GM18517 (cell line): Measurements from ENCODE around the gene OR51E1.

Experiments used
- ATAC-seq: cut with Tn5 transposase; IDR thresholded peaks from one replicate; pipeline ENCODE4 v1.9.1; 2021; ENCODE audit warnings: mild to moderate bottlenecking, moderate library complexity; ENCODE audit not compliant: unreplicated experiment

OR51E1 gene

DNA sequence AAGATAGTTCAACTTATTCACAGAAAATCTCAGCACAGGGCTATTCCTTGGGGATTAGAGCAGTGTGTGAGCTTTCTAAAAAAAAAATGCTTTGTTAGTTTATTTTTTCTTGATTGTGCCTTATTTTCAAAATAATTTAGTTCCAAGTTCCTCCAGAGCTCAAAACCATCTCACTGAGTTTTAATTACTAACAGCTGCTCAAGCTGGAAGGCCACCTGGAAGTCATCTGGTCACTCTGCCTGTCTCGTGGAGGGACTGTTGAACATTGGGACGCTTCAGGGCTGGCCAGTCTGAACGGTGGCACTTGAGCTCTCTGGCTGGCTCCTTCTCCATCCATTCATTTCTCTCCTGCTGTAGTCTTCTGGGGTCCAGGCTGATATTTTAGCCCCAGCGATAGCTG, 4.0 kb downstream of the OR51E1 start:
- ATAC-seq, result no peak

DNA sequence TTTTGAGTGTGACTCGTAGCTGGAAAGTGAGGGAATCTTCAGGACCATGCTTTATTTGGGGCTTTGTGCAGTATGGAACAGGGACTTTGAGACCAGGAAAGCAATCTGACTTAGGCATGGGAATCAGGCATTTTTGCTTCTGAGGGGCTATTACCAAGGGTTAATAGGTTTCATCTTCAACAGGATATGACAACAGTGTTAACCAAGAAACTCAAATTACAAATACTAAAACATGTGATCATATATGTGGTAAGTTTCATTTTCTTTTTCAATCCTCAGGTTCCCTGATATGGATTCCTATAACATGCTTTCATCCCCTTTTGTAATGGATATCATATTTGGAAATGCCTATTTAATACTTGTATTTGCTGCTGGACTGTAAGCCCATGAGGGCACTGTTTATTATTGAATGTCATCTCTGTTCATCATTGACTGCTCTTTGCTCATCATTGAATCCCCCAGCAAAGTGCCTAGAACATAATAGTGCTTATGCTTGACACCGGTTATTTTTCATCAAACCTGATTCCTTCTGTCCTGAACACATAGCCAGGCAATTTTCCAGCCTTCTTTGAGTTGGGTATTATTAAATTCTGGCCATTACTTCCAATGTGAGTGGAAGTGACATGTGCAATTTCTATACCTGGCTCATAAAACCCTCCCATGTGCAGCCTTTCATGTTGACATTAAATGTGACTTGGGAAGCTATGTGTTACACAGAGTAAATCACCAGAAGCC, 11.0 kb downstream of the OR51E1 start:
- ATAC-seq, result peak; percentile 56

DNA sequence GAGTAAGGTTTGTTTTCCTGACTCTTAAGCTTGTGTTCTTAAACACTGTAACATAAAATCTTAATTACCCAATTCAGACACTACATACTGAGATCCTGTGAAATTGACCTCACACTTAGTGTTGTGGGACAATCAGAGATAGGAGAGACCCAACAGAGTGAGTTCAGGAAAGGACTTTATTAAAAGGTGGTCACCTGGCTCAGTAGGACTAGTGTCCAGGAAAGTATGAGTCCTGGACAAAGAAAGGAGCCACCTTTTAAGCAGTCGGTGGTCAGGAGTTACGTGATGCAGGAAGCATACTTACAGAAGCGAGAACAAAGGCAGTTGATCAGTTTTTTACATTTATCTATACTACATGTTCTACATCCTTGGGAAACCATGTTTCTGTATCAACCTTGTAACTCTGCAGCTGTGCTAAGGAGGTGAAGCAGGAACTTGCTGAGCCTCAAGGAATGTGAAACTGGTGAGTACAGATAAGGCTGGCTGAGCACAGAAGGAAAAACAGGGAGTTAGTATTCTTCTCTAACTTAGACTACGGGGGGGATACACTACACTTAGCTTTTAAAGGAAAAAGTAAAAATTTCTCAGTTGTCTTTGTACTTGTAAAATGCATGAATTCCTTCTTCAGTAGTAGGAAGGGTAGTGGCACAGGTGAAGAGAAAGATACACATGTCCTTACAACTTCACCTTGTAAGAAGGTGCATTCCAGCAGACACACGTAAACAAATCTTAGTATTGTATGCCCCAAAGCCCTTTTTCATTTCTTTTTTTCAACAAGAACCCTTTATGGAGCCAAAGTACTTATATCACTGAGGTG, 15.1 kb downstream of the OR51E1 start:
- ATAC-seq, result no peak

DNA sequence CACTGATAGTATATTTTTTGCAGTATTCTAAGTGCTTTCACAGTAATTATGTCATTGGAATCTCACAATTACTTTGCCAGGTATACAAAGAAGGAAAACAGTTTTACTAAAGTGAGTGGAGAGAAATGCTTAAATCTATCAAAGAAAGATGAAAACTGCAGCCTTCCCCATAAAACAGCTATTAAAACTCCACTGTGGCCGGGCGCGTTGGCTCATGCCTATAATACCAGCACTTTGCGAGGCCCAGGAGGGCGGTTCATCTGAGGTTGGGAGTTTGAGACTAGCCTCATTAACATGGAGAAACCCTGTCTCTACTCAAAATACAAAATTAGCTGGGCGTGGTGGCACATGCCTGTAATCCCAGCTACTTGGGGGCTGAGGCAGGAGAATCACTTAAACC, 19.1 kb downstream of the OR51E1 start:
- ATAC-seq, result no peak

DNA sequence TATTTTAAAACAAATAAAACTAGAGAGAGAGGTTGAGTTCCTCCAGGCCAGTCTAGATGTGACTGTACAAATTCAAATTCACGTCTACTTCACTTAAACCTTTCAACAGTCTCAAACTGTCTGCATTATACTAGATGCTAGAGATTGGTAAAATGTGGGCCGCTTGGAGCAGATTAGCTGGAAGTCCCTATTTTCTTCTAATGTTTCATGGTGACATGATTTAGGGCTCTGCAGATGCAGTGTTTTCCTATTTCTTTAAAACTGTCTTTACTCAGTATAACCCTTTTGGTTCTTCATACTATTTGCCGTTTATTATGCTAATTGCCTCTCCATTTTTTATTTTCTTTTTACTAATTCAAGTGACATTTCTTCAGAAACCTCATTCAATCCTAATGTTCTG, 20.4 kb downstream of the OR51E1 start:
- ATAC-seq, result no peak

DNA sequence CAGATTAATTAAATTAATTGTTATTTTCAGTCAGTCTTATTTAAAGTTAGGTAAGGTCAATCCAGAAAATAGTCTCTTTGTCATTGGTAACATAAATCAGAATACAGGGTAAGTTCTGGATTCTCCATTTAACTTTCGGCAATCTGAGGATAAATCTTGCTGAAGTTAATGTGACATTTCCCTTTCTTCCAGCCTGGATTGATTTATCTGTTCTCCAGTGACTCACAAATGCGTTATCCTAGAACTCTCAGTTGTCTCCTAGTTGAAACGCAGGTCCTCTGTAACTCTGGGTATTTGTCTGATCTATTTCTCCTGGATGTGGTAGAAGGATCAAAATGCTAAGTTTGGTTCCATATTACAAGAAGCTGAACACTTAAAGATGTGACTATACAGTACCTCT, 21.0 kb downstream of the OR51E1 start:
- no peak for ATAC-seq

GRCh38 chr11:4665424-4665823, 21.6 kb downstream of the OR51E1 start:
- ATAC-seq, result no peak

GRCh38 chr11:4671741-4672140, 28.0 kb downstream of the OR51E1 start:
- ATAC-seq, result no peak

- ATAC-seq, result no peak
Observed at GRCh38 chr11:4672470-4672869, 28.7 kb downstream of the OR51E1 start.

GRCh38 chr11:4673781-4674180, 30.0 kb downstream of the OR51E1 start:
- no peak for ATAC-seq

DNA sequence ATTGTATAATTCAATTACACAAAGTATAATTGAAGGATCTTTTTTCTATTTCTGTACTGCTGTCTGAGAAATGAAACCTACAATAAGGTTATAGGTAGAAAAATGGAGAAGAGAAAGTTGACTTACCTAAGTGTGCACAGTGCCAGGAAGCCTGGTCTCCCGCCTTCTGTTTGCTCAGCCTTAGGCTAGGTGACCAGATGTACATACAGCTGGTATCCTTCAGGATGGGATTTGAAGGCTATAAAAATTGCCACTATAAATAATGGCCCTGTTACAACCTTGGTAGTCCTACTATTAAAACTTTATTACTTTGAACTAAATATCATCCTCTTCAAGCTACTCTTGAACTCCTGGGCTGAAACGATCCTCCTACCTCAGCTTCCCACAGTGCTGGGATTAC, 34.2 kb downstream of the OR51E1 start:
- no peak for ATAC-seq

- no peak for ATAC-seq
Observed at GRCh38 chr11:4680341-4680740, 36.6 kb downstream of the OR51E1 start.

DNA sequence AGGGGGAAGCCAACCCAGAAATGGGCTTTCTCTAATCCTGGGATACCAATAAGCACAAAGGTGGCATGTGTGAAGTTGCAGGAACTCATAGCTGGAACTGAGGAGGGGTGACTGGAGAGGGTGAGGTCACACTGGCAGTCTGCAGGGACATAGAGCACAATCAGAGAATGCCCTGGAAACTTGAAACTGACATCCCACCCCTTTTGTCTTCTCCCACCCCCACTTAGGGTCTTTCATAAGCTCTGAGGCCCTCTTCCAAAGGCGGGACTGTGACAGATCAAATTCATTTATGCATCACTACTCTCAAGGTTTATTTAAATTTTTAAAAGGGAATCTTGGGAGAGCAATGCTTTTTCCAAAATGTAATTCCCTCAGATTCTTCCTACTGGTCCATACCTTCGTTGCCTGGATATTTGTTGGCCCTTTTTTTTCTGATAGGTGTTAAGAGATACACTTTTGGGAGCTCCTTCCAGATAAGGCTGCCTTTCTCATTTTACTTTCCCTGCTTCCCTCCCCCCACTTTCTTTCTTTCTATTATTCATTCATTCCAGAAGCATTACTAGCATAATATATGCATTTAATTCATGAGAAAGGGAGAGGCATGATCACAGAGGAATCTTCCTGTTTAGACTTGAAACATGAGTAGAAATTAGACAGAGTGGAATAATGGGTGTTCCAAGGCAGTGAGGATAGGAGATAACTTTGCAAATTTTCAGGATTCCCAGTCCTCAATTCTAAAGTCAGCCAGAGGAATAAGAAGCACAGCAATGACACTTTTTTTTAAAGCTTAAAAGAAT, 39.0 kb downstream of the OR51E1 start:
- no peak for ATAC-seq

DNA sequence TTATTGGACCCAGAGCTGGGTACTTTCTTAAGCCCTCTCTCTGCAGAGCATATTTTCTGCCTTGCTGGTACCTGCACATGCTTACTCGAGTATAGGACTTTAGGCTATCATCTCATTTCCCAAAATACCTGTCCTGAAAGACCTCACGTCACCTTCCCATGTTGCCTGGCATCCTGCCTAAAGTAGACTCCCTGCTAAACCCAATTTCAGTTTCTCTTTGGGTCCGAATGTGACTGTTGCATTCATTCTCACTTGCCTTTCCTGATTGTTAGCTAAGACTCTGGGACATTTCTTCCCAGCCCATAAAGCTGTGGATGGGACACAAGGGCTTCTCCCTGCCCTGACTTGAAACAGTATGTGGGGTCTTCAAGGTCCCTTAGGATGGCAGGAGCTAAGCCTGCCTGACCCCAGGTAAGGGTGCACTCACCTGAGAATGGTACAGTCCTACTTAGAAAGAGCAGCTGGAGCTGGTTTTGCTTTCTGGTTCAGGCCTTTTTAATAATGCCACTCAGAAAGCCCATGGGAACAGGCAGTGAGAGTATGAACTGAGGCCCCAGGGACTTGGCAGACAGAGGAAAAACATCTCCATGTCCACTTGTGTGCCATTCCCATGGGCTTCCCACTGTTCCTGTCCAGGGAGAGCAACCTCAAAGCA, 41.0 kb downstream of the OR51E1 start:
- no peak for ATAC-seq

GRCh38 chr11:4695442-4695841, 51.7 kb downstream of the OR51E1 start:
- no peak for ATAC-seq

GRCh38 chr11:4697585-4697984, 53.8 kb downstream of the OR51E1 start, which contains the start of gene OR51E2:
TSS of gene OR51E2 (minus strand) at chr11:4697853. CDS start at chr11:4682711, 15,142 bp downstream.
- ATAC-seq, result no peak

GRCh38 chr11:4699697-4700435, 56.1 kb downstream of the OR51E1 start:
- peak; percentile 88 for ATAC-seq

DNA sequence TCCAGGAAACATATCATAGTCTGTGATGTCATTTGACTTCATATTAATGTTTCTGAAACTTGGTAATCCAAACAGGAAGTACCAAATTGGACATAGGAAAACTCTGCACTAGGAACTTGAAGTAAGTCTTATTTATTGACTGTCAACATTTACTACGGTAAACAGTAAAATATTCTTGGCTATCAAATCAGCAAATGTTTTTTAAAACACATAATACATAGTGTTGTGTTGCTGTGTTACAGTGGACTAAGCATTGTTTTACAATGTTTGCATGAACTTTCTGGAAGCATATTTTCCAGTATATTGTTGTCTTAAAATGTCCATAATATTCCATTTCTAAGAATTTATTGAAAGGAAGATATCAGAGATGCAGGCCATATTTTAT, 56.6 kb downstream of the OR51E1 start:
- ATAC-seq, result no peak

DNA sequence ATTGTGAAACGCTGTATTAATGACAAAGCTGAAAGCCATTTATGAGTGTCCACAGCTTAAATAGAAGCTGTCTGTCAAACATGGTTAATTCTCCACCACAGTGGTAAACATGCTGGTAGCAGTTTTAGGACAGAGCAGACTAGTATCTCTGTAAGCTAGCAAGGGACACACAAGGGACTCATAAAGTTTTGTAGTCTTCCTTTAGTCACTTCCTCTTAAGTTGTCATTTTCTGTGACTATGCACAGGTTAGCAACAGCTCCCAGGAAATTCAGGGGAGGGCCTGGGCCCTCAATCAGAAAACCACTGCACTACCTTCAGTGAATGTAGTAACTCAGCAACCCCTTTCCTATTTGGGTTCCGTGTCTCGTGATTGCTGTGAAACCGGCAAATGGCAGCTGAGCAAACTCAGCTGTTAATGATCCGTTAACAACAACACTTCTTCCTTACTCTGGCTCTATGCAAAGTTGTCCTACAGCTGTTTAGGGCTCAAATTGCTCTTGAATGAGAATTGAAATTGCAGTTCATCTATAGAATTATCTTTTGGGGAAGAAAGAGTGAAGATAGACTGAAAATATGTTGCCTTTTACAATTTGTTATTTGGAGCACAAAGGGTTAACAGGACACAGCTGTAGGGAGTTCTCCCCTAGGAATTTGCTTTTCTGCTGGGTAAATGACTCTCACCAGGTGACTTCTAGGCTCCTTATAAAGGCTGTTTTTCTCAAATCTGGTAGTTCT, 60.4 kb downstream of the OR51E1 start, which contains the start of gene MMP26:
TSS of gene MMP26 (plus strand) at position 731 of the 736 bp plus-strand sequence.
- ATAC-seq, result peak; percentile 78
